GM10266 (cell line): Measurements from ENCODE around the gene ZSCAN5B.
"Not testable (repeated sequence)": the region's sequence is repeated elsewhere in the genome, so short reads cannot be mapped to it uniquely, and the experiment has no call there.

Source experiments
- DNase-seq: peaks from one replicate; pipeline ENCODE4 v3.0.0; 2012; ENCODE audit errors: extremely low spot score
- CTCF ChIP-seq: IDR thresholded peaks from 2 replicates; pipeline ENCODE4 v1.5.1; 2012; ENCODE audit warnings: mild to moderate bottlenecking, low read depth; ENCODE audit not compliant: control insufficient read depth, insufficient read depth; ENCODE audit errors: missing control alignments

ZSCAN5B gene

DNA sequence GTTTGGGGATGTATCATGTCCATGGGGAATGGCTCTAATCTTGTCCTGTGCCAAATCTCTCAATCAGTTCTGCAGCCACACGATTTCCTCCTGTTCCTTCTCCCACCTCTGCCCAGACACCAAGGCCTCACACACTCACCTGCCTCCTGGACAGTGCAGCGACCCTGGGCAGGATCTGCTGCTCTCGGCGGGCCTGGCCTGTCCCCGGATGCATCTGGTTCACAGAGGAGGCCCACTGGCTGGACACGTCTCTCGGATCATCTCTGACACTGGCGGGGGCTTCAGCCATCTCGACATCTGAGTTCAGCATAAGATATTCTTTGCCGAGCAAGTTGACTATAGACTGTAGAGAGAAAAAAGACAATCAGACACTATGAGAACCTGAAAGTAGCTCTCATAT, 5.9 kb downstream of the ZSCAN5B start:
- no peak for DNase-seq
- no peak for TF ChIP-seq CTCF

DNA sequence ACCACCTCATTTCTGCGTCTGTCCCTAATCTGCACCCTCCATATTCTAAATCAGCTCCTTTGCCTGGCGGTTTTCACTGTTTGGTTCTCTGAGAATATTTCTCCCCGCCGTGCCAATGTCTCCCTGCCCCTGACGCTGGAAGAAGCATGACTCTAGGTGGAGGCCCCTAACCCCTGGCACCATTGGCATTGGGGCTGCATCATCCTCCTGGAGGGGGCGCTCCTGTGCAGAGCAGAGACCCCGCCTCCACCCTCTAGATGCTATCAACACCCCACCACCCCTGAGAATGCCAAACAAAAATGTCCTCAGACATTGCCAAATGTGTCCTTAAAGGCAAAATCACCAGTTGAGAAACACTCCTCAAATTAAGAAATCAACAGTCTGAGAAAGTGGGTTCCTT, 6.5 kb downstream of the ZSCAN5B start:
- TF ChIP-seq CTCF, result no peak
- no peak for DNase-seq

GRCh38 chr19:56189785-56190184, 7.8 kb downstream of the ZSCAN5B start:
- no peak for TF ChIP-seq CTCF
- no peak for DNase-seq

- TF ChIP-seq CTCF, result no peak
- no peak for DNase-seq
Observed at GRCh38 chr19:56177564-56178243, 19.9 kb downstream of the ZSCAN5B start.

DNA sequence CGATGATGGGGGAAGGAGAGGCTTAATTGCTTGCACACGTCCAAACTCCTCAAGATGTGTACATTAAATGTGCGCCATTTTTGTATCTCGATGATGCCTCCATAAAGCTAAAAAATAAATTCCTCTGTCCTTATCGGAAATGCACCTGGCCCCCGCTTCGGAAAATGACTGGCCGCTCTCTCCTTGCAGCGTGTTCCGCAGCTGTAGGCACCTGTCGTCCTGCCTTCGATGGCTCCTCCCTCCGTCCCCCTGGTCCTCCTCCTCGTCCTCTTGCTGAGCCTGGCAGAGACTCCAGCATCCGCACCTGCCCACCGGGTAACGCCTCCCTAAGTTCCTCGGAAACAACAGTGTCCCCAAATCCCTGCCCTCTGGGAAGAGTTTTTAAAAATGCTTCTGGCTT, 20.7 kb downstream of the ZSCAN5B start:
- no peak for TF ChIP-seq CTCF
- no peak for DNase-seq

DNA sequence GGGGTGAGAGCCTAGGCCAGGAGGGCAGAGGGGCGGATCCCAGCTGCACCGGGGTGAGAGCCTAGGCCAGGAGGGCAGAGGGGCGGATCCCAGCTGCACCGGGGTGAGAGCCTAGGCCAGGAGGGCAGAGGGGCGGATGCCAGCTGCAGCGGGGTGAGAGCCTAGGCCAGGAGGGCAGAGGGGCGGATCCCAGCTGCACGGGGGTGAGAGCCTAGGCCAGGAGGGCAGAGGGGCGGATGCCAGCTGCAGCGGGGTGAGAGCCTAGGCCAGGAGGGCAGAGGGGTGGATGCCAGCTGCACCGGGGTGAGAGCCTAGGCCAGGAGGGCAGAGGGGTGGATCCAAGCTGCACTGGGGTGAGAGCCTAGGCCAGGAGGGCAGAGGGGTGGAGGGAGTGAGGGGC, 21.3 kb downstream of the ZSCAN5B start:
- not testable (repeated sequence) for DNase-seq

GRCh38 chr19:56175861-56176307, 21.7 kb downstream of the ZSCAN5B start, which contains the start of gene GALP:
Gene GALP (plus strand): TSS chr19:56176008. CDS start chr19:56177109, 1,101 bp downstream.
- not testable (repeated sequence) for DNase-seq

- DNase-seq, result no peak
- TF ChIP-seq CTCF, result no peak
Observed at GRCh38 chr19:56174550-56174949, 23.0 kb downstream of the ZSCAN5B start.
